Upper lobe of left lung (tissue), 6 donors: ENCODE results near the gene DSCAM. TPM values are rescaled to one million over a fixed set of nuclear protein-coding genes. Genes with fewer than 3 reads are reported as not detected.

Experiments
- ATAC-seq, 2 donors: fragments of 200-7000 bp; cut with Tn5 transposase; one replicate each; pipeline ENCODE4 v1.9.1; 2022; ENCODE audit warnings: mild to moderate bottlenecking in 2 of 2, moderate library complexity in 2 of 2; ENCODE audit not compliant: low FRiP score in 2 of 2
- DNase-seq, 2 donors: peaks; one replicate each; pipeline ENCODE4 v3.0.0-alpha.2; 2019 to 2020
- H3K27ac ChIP-seq, 4 donors: fragments of 200-600 bp; sonication (generic); one replicate each; pipeline ENCODE4 v1.5.1; 2016 to 2019
- H3K27me3 ChIP-seq, 4 donors: fragments of 200-600 bp; sonication (generic); one replicate each; pipeline ENCODE4 v1.5.1; 2017 to 2019
- H3K36me3 ChIP-seq, 4 donors: fragments of 200-600 bp; sonication (generic); one replicate each; pipeline ENCODE4 v1.5.1; 2016 to 2019
- H3K4me1 ChIP-seq, 4 donors: fragments of 200-600 bp; sonication (generic); one replicate each; pipeline ENCODE4 v1.5.1; 2018 to 2019
- H3K4me3 ChIP-seq, 4 donors: fragments of 200-600 bp; sonication (generic); one replicate each; pipeline ENCODE4 v1.5.1; 2017 to 2019; ENCODE audit warnings: mild to moderate bottlenecking in 2 of 4, moderate library complexity in 1 of 4
- H3K9me3 ChIP-seq, 4 donors: fragments of 200-600 bp; sonication (generic); one replicate each; pipeline ENCODE4 v1.5.1; 2018 to 2019
- EP300 ChIP-seq, 4 donors: sonication (generic); formaldehyde crosslinking; IDR thresholded peaks; one replicate each; pipeline ENCODE4 v1.5.1; 2017; ENCODE audit warnings: antibody characterized with exemption in 4 of 4, control low read depth in 2 of 4
- POLR2A ChIP-seq, 4 donors: fragments of 450-650 bp; IDR thresholded peaks; one replicate each; pipeline ENCODE4 v1.5.1; 2016 to 2017; ENCODE audit warnings: antibody characterized with exemption in 4 of 4, mild to moderate bottlenecking in 2 of 4
- POLR2AphosphoS5 ChIP-seq, 2 donors: sonication (generic); formaldehyde crosslinking; IDR thresholded peaks; one replicate each; pipeline ENCODE4 v1.5.1; 2017; ENCODE audit warnings: antibody characterized with exemption in 2 of 2
- WGBS, 2 donors: methylation state at CpG; one replicate each; pipeline ENCODE4 v1.1.5; 2017 to 2018; 5-methylcytosine and 5-hydroxymethylcytosine counted together
- total RNA-seq, 6 donors: library from RNA; depleted of rRNA in 4 of 6; stranded (reverse); fragments of >200 nt in 4 of 6; gene quantifications; one replicate each; pipeline versions ENCODE4 v1.1.0 to v1.2.1, GENCODE V29; 2016 to 2021
- TF ChIP-seq, protein P1 (sequence below), 6 experiments: fragments of 450-650 bp in 4 of 6; fragments of 200-600 bp in 2 of 6; sonication (generic) in 2 of 6; IDR thresholded peaks; one replicate each; pipeline ENCODE4 v1.5.1; 2016 to 2019; ENCODE audit warnings: antibody characterized with exemption in 6 of 6
- donor health status: DM: no; HTN: no; CAD: no; lungs with moderate emphysema.
- donor health status: DM: no; HTN: yes; CAD: no; lungs with severe emphysema.

DSCAM gene
- total RNA-seq, 6 donors from 2014 or later: under 0.01 to 0.61 (median 0.26) TPM; not detected in 1

DNA sequence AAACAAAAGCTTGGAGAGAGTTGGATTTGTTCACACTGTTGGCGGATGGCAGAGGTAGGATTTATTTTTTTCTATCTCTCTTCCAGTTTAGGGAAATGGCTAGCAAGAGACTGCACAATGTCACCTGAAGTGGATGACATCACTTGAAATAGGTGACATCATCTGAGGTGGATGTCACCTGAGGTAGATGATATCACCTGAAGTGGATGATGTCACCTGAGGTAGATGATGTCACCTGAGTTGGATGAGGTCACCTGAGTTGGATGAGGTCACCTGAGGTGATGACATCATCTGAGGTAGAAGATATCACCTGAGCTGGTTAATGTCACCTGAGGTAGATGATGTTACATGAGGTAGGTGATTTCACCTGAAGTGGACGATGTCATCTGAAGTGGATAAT, 413.4 kb downstream of the DSCAM start:
- no peaks in the 10 kb centered on the region for H3K27me3 ChIP-seq
- TF ChIP-seq, protein P1, sequence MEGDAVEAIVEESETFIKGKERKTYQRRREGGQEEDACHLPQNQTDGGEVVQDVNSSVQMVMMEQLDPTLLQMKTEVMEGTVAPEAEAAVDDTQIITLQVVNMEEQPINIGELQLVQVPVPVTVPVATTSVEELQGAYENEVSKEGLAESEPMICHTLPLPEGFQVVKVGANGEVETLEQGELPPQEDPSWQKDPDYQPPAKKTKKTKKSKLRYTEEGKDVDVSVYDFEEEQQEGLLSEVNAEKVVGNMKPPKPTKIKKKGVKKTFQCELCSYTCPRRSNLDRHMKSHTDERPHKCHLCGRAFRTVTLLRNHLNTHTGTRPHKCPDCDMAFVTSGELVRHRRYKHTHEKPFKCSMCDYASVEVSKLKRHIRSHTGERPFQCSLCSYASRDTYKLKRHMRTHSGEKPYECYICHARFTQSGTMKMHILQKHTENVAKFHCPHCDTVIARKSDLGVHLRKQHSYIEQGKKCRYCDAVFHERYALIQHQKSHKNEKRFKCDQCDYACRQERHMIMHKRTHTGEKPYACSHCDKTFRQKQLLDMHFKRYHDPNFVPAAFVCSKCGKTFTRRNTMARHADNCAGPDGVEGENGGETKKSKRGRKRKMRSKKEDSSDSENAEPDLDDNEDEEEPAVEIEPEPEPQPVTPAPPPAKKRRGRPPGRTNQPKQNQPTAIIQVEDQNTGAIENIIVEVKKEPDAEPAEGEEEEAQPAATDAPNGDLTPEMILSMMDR (IDR thresholded peaks at IDR 0.05): no peak
- TF ChIP-seq POLR2A (IDR thresholded peaks at IDR 0.05) (no peak), POLR2AphosphoS5 (IDR thresholded peaks at IDR 0.05) (no peak), EP300 (IDR thresholded peaks at IDR 0.05) (no peak)
- no peaks in the 10 kb centered on the region for H3K9me3 ChIP-seq
- no peaks in the 10 kb centered on the region for H3K36me3 ChIP-seq
- H3K4me3 ChIP-seq: no peak overlapping the region
- H3K4me1 ChIP-seq: peaks cover 0 to 3% (median 0%) of the 10 kb centered on the region in 4 donors
- ATAC-seq: no peak
- WGBS, 2 donors: 96 to 98% methylated on average over 1 to 2 of the region's 2 CpGs
- no peak for DNase-seq
- H3K27ac ChIP-seq: no peak overlapping the region

DNA sequence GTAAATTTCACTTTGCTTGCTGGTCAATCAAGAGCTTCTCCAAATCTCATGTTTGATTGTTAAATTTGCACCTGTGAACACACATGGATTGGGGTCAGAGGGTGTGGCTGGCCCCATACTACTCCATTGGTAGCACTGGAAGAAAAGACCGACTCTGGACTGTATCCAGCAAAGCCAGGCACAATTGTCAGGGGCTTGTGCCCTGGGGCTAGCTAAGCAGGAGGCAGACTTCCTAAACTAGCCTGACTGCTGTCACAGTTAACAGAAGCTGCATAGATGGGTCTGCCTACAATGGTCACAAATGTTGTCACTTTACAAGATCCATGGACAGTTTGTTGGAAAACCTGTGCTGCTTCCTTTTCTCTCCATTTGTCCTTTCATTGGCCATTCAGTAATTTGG, 421.0 kb downstream of the DSCAM start:
- no peaks in the 10 kb centered on the region for H3K9me3 ChIP-seq
- no peak overlapping the region for H3K27ac ChIP-seq
- H3K4me3 ChIP-seq: no peak overlapping the region
- 64% methylated on average over 1 of the region's 1 CpG; no CpG with 5 or more reads in 1 of the 2 donors for WGBS, 2 donors
- TF ChIP-seq EP300 (IDR thresholded peaks at IDR 0.05) (no peak), POLR2A (IDR thresholded peaks at IDR 0.05) (no peak), POLR2AphosphoS5 (IDR thresholded peaks at IDR 0.05) (no peak)
- TF ChIP-seq, protein P1 (IDR thresholded peaks at IDR 0.05): no peak
- DNase-seq (no peak), ATAC-seq (no peak)
- no peaks in the 10 kb centered on the region for H3K27me3 ChIP-seq
- no peaks in the 10 kb centered on the region for H3K36me3 ChIP-seq
- peaks cover 0 to 3% (median 0%) of the 10 kb centered on the region in 4 donors for H3K4me1 ChIP-seq

DNA sequence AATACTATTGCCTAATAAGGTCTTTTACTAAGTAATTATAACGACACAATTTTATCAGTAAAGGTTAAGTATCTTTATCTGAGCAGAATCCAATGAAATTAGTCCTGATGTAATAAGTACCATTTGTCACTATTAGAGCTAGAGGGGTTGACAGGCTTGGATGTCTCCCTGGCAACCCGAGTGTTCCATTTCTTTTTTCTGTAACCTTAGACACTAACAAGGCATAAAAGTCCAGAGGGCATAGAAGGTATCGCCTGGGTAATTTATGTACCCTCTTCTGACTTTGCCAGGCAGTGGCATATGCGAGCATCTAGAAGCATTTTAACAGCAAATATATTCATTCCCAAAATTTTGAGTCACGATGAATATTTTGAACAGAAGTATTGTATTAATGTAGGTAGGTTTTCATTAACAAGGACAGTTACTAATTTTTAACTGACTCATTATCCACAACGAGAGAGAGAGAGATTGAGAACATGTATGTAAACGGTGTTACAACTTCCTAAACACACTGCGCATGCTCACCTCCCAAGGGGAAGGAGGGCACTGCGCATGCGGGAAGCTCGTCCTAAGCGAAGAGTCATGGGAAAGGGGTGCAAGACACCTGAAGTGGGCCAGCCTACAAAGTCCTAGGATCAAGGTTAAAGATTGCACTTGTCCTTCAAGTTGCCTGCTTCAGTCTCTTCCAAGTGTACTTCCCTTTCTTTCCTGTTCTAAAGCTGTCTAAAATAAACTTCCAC, 423.9 kb downstream of the DSCAM start:
- WGBS, 2 donors: 75 to 80% methylated on average over 12 of the region's 12 CpGs
- H3K36me3 ChIP-seq: no peaks in the 10 kb centered on the region
- no peaks in the 10 kb centered on the region for H3K4me1 ChIP-seq
- no peaks in the 10 kb centered on the region for H3K27me3 ChIP-seq
- ATAC-seq (no peak), DNase-seq (no peak)
- no peak overlapping the region for H3K27ac ChIP-seq
- peaks cover 0 to 6% (median 0%) of the 10 kb centered on the region in 4 donors for H3K9me3 ChIP-seq
- H3K4me3 ChIP-seq: no peak overlapping the region
- TF ChIP-seq, protein P1 (IDR thresholded peaks at IDR 0.05): no peak
- no peak for TF ChIP-seq POLR2AphosphoS5 (IDR thresholded peaks at IDR 0.05)
- no peak for TF ChIP-seq EP300 (IDR thresholded peaks at IDR 0.05)
- no peak for TF ChIP-seq POLR2A (IDR thresholded peaks at IDR 0.05)

DNA sequence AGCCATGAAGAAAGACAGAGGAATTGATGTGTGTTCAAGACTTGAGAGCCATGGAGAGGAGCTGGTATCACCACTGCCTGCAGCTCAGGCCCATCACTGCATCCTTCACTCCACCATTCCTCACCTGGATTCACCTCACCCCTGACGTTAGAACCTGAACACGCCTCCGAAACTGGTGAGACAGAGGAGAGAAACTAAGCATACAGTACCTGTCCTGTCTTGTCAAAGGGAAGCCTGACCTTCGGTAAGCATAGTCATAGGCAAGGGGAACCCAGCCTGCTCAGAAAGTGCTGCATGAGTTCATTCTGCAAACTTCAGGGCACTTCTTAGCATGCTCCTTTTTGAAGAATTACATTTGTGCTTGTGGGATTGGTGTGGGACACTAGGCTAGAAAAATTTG, 425.8 kb downstream of the DSCAM start:
- H3K27me3 ChIP-seq: no peaks in the 10 kb centered on the region
- WGBS, 2 donors: 90 to 97% methylated on average over 4 of the region's 4 CpGs
- no peak for DNase-seq
- no peak overlapping the region for H3K27ac ChIP-seq
- H3K9me3 ChIP-seq: peaks cover 0 to 6% (median 0%) of the 10 kb centered on the region in 4 donors
- TF ChIP-seq, protein P1 (IDR thresholded peaks at IDR 0.05): no peak
- TF ChIP-seq POLR2A (IDR thresholded peaks at IDR 0.05): no peak
- TF ChIP-seq EP300 (IDR thresholded peaks at IDR 0.05): no peak
- no peak for TF ChIP-seq POLR2AphosphoS5 (IDR thresholded peaks at IDR 0.05)
- H3K4me3 ChIP-seq: no peak overlapping the region
- ATAC-seq: no peak
- no peaks in the 10 kb centered on the region for H3K36me3 ChIP-seq
- H3K4me1 ChIP-seq: no peaks in the 10 kb centered on the region

DNA sequence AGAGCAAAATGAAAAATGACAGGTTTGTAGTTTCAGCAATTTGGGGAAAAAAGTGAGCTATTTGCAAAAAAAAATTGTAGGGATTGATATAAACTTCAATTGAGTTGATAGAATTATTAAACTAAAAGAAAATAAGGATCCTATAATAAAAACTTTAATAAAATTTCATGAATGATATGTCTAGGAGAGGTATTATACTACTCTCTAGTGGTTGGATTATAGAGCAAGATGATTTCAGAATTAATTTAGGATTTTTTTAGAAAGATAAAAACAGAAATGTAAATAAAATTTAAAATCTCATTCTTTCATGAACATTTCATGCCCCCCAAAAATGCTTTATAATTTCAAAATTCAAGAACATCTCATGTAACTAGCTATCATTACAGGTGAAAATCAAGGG, 430.4 kb downstream of the DSCAM start:
- Histone ChIP-seq H3K27me3 (no peaks in the 10 kb centered on the region), H3K9me3 (peaks cover 0 to 6% (median 0%) of the 10 kb centered on the region in 4 donors), H3K36me3 (no peaks in the 10 kb centered on the region), H3K27ac (no peak overlapping the region), H3K4me3 (no peak overlapping the region), H3K4me1 (no peaks in the 10 kb centered on the region)
- TF ChIP-seq POLR2A (IDR thresholded peaks at IDR 0.05): no peak
- TF ChIP-seq POLR2AphosphoS5 (IDR thresholded peaks at IDR 0.05): no peak
- TF ChIP-seq, protein P1 (IDR thresholded peaks at IDR 0.05): no peak
- no peak for TF ChIP-seq EP300 (IDR thresholded peaks at IDR 0.05)
- ATAC-seq: no peak
- DNase-seq: no peak
